Right lobe of liver (tissue), 4 donors: ENCODE data around the gene ZNF512B.

Experiments
- POLR2A ChIP-seq: fragments of 450-650 bp; IDR thresholded peaks from one replicate; pipeline ENCODE4 v1.6.1; 2017; ENCODE audit warnings: antibody characterized with exemption, mild to moderate bottlenecking
- TF ChIP-seq, protein P1 (sequence below), 4 donors: fragments of 200-600 bp in 3 of 4; fragments of 450-650 bp in 1 of 4; IDR thresholded peaks; one replicate each; pipeline versions ENCODE4 v1.5.1 to v1.8.0; 2016 to 2022; ENCODE audit warnings: antibody characterized with exemption in 4 of 4, mild to moderate bottlenecking in 2 of 4
- donor health status: DM: no; HTN: no; CAD: no.
- donor health status: DM: no; HTN: no; CAD: no.
- donor health status: DM: no; HTN: yes; CAD: no.

DNA sequence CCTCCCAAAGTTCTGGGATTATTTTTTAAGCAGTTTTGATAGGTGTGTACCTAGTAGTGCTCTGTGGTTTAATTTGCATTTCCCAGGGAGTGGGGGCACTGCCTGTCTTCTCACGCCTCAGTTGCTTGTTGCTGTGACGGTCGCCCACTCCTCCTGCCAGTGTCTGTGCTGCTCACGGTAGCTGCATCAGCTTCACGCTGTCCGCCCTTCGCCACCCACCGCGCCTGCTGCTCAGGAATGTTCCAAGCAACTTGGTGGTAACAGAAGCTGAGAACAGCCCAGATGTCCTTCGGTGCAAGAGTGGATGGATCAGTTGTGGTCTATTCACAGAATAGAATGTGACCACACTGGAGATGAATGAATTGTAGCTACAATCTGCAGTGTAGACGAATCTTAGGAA is 51.9 kb downstream of the ZNF512B start:
- TF ChIP-seq, protein P1, sequence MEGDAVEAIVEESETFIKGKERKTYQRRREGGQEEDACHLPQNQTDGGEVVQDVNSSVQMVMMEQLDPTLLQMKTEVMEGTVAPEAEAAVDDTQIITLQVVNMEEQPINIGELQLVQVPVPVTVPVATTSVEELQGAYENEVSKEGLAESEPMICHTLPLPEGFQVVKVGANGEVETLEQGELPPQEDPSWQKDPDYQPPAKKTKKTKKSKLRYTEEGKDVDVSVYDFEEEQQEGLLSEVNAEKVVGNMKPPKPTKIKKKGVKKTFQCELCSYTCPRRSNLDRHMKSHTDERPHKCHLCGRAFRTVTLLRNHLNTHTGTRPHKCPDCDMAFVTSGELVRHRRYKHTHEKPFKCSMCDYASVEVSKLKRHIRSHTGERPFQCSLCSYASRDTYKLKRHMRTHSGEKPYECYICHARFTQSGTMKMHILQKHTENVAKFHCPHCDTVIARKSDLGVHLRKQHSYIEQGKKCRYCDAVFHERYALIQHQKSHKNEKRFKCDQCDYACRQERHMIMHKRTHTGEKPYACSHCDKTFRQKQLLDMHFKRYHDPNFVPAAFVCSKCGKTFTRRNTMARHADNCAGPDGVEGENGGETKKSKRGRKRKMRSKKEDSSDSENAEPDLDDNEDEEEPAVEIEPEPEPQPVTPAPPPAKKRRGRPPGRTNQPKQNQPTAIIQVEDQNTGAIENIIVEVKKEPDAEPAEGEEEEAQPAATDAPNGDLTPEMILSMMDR (IDR thresholded peaks at IDR 0.05), result no peak
- no peak for TF ChIP-seq POLR2A
